SK-N-SH (cell line): ENCODE data around the gene PXDN.

Experiments used
- ELF1 ChIP-seq: IDR thresholded peaks from 2 replicates; pipeline ENCODE4 v1.4.0; 2012
- EZH2phosphoT487 ChIP-seq: fragments of 200-600 bp; sonication (generic); IDR thresholded peaks from 2 replicates; pipeline ENCODE4 v1.6.1; 2017; ENCODE audit warnings: low read depth, mixed run types, mild to moderate bottlenecking, antibody characterized with exemption, moderate library complexity, borderline replicate concordance
- GATA2 ChIP-seq: sonication (generic); formaldehyde crosslinking; IDR thresholded peaks from 2 replicates; pipeline ENCODE4 v1.5.0; 2020; ENCODE audit warnings: mild to moderate bottlenecking, missing genetic modification reagents
- MXI1 ChIP-seq: IDR thresholded peaks from 2 replicates; pipeline ENCODE4 v1.6.1; 2012; ENCODE audit warnings: mild to moderate bottlenecking, low read depth, low read length, improper control_type of control experiment
- NFIC ChIP-seq: IDR thresholded peaks from 2 replicates; pipeline ENCODE4 v1.4.0; 2012; ENCODE audit warnings: borderline replicate concordance
- POLR2AphosphoS5 ChIP-seq: IDR thresholded peaks from 2 replicates; pipeline ENCODE4 v1.6.1; 2012; ENCODE audit warnings: low read depth, low read length
- SIN3A ChIP-seq: IDR thresholded peaks from 2 replicates; pipeline ENCODE4 v1.6.1; 2012; ENCODE audit warnings: low read depth, mild to moderate bottlenecking, low read length, moderate library complexity, borderline replicate concordance
- TEAD4 ChIP-seq: IDR thresholded peaks from 2 replicates; pipeline ENCODE4 v1.4.0; 2012; ENCODE audit warnings: mild to moderate bottlenecking, borderline replicate concordance; ENCODE audit not compliant: insufficient read depth
- TF ChIP-seq, protein P1 (sequence below): IDR thresholded peaks from 2 replicates; pipeline ENCODE4 v1.4.0; 2012; ENCODE audit warnings: low read depth, borderline replicate concordance
- TF ChIP-seq, protein P2 (sequence below): IDR thresholded peaks from 2 replicates; pipeline ENCODE4 v1.4.0; 2012; ENCODE audit warnings: low read depth
- TF ChIP-seq, protein P3 (sequence below): fragments of 200-600 bp; sonication (generic); IDR thresholded peaks from 2 replicates; pipeline ENCODE4 v1.6.1; 2017; ENCODE audit warnings: antibody characterized with exemption, mild to moderate bottlenecking, moderate library complexity

DNA sequence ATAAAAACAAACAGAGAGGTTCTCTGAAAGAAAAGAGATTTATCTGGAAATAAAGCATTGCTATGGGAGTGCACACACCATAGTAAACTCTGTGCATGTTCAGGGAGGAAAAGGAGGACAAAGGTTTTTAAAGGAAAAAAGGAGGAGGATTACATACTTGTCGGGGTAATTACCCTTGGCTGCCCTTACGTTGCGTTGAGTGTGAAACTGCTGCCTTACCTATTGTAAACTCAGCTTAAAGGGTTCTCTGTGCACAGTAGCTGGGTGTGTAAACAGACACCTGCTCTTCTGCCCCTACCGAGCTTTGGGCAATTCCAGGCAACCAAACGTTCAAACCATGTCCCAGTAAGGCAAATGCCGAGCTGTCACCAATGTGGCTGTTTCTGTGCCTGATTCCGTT lies 29.6 kb upstream of the PXDN start:
- TF ChIP-seq, protein P1, sequence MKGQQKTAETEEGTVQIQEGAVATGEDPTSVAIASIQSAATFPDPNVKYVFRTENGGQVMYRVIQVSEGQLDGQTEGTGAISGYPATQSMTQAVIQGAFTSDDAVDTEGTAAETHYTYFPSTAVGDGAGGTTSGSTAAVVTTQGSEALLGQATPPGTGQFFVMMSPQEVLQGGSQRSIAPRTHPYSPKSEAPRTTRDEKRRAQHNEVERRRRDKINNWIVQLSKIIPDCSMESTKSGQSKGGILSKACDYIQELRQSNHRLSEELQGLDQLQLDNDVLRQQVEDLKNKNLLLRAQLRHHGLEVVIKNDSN: no peak
- TF ChIP-seq, protein P2, sequence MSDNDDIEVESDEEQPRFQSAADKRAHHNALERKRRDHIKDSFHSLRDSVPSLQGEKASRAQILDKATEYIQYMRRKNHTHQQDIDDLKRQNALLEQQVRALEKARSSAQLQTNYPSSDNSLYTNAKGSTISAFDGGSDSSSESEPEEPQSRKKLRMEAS: no peak
- TF ChIP-seq TEAD4 (no peak), MXI1 (no peak), SIN3A (no peak), EZH2phosphoT487 (no peak), ELF1 (no peak), NFIC (no peak), GATA2 (CRISPR knock-in tag) (no peak), POLR2AphosphoS5 (no peak)
- TF ChIP-seq, protein P3, sequence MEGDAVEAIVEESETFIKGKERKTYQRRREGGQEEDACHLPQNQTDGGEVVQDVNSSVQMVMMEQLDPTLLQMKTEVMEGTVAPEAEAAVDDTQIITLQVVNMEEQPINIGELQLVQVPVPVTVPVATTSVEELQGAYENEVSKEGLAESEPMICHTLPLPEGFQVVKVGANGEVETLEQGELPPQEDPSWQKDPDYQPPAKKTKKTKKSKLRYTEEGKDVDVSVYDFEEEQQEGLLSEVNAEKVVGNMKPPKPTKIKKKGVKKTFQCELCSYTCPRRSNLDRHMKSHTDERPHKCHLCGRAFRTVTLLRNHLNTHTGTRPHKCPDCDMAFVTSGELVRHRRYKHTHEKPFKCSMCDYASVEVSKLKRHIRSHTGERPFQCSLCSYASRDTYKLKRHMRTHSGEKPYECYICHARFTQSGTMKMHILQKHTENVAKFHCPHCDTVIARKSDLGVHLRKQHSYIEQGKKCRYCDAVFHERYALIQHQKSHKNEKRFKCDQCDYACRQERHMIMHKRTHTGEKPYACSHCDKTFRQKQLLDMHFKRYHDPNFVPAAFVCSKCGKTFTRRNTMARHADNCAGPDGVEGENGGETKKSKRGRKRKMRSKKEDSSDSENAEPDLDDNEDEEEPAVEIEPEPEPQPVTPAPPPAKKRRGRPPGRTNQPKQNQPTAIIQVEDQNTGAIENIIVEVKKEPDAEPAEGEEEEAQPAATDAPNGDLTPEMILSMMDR: no peak
